ENCODE measurements around the gene ZNF90. TPM values are rescaled to one million over a fixed set of nuclear protein-coding genes. Genes with fewer than 3 reads are reported as not detected.

The ZNF90 gene
- total RNA-seq, 4 donors from 2014 or later = 0.29 to 9.8 (median 2.8) TPM

- intact Hi-C loops (cut with DNase I; ENCODE audit: low total_unique reads) = no loop called here
- no peak for DNase-seq
- Histone ChIP-seq H3K27me3 (no peaks in the 10 kb centered on the region), H3K4me3 (no peak overlapping the region), H3K9me3 (no peaks in the 10 kb centered on the region), H3K4me1 (no peaks in the 10 kb centered on the region), H3K36me3 (no peaks in the 10 kb centered on the region), H3K27ac (no peak overlapping the region)
- TF ChIP-seq POLR2A (IDR thresholded peaks at IDR 0.05) (no peak), CTCF (IDR thresholded peaks at IDR 0.05) (no peak)
These were observed 85.0 kb downstream of the ZNF90 start for GRCh38 chr19:20162821-20163220.

GRCh38 chr19:20164456-20164855 is 86.7 kb downstream of the ZNF90 start:
- no peak overlapping the region for H3K4me3 ChIP-seq
- no peak for DNase-seq

GRCh38 chr19:20165971-20166592 is 88.3 kb downstream of the ZNF90 start:
- no peak for DNase-seq
- Histone ChIP-seq H3K27me3 (no peaks in the 10 kb centered on the region), H3K4me1 (no peaks in the 10 kb centered on the region), H3K4me3 (no peak overlapping the region), H3K36me3 (no peaks in the 10 kb centered on the region), H3K27ac (no peak overlapping the region), H3K9me3 (no peaks in the 10 kb centered on the region)
- no peak for TF ChIP-seq POLR2A (IDR thresholded peaks at IDR 0.05)
- intact Hi-C loops (cut with DNase I; ENCODE audit: low total_unique reads) = no loop called here

More at GRCh38 chr19:20164456-20164855, 86.7 kb downstream of the ZNF90 start:
- Histone ChIP-seq H3K36me3 (no peaks in the 10 kb centered on the region), H3K27ac (no peak overlapping the region), H3K27me3 (no peaks in the 10 kb centered on the region), H3K4me1 (no peaks in the 10 kb centered on the region), H3K9me3 (no peaks in the 10 kb centered on the region)
- intact Hi-C loops (cut with DNase I; ENCODE audit: low total_unique reads) = no loop called here
- no peak for TF ChIP-seq POLR2A (IDR thresholded peaks at IDR 0.05)
- TF ChIP-seq CTCF (IDR thresholded peaks at IDR 0.05) = no peak

- Histone ChIP-seq H3K4me1 (no peaks in the 10 kb centered on the region), H3K4me3 (peak within 1 kb of the TSS; percentile 56 to 57)
- TF ChIP-seq POLR2A (IDR thresholded peaks at IDR 0.05) (peak; percentile 21 to 62), CTCF (IDR thresholded peaks at IDR 0.05) (no peak)
These were observed 89.3 kb downstream of the ZNF90 start, which contains the start of gene ZNF486 for GRCh38 chr19:20167020-20167644. Gene ZNF486 (plus strand): TSS chr19:20167214. CDS start chr19:20167331, 117 bp downstream.

GRCh38 chr19:20167651-20168122 is 89.9 kb downstream of the ZNF90 start:
- H3K9me3 ChIP-seq = no peaks in the 10 kb centered on the region
- peak overlapping the region; percentile 56 to 65 for H3K27ac ChIP-seq
- no peaks in the 10 kb centered on the region for H3K4me1 ChIP-seq
- TF ChIP-seq CTCF (IDR thresholded peaks at IDR 0.05) = no peak
- DNase-seq = no peak
- H3K4me3 ChIP-seq = peak overlapping the region; percentile 56 to 57
- intact Hi-C loops (cut with DNase I; ENCODE audit: low total_unique reads) = no loop called here
- H3K27me3 ChIP-seq = no peaks in the 10 kb centered on the region
- no peaks in the 10 kb centered on the region for H3K36me3 ChIP-seq

More at GRCh38 chr19:20167020-20167644, 89.3 kb downstream of the ZNF90 start, which contains the start of gene ZNF486:
- H3K27ac ChIP-seq = peak within 1 kb of the TSS; percentile 56 to 65
- H3K36me3 ChIP-seq = no peaks in the 10 kb centered on the region
- peak; percentile 96 to 98 for DNase-seq
- no peaks in the 10 kb centered on the region for H3K9me3 ChIP-seq
- no peaks in the 10 kb centered on the region for H3K27me3 ChIP-seq
- intact Hi-C loops (cut with DNase I; ENCODE audit: low total_unique reads) = no loop called here

Small RNA genes within 50 kb of the gene (small RNA-seq; reads per million reads assigned to genes)
- gene AC006539.3 = not detected

Other genes starting within 250 kb of the ZNF90 start
- 10 to 100 TPM; 10.1 to 24.7 (median 19.0) TPM for gene ZNF253, start 212.1 kb upstream of the ZNF90 start, total RNA-seq
- gene ZNF93, start 177.1 kb upstream of the ZNF90 start, total RNA-seq = 10 to 100 TPM in 1 of 4 donors, 1 to 10 TPM in 2, under 1 TPM in 1; 0.29 to 29.6 (median 8.6) TPM
- 1 to 10 TPM; 1.3 to 6.8 (median 4.9) TPM for gene ZNF682, start 38.5 kb upstream of the ZNF90 start, total RNA-seq
- gene ZNF486, start 89.2 kb downstream of the ZNF90 start, total RNA-seq = 10 to 100 TPM in 1 of 4 donors, 1 to 10 TPM in 3; 2.8 to 16.9 (median 6.3) TPM

All from uterus (tissue), 4 donors.